Measurements from ENCODE around the gene CTBP2. TPM values are rescaled to one million over a fixed set of nuclear protein-coding genes. Genes with fewer than 3 reads are reported as not detected.

CTBP2 gene
- total RNA-seq, 1 donor from 2014 or later: 57.3 TPM

- DNase-seq (ENCODE audit: low read depth): no peak
- TF ChIP-seq CTCF (conservative IDR thresholded peaks at IDR 0.05; ENCODE audit: low read depth, low read length): no peak
- H3K4me3 ChIP-seq (ENCODE audit: low read depth, low read length): no peak overlapping the region
Measured at GRCh38 chr10:125095776-125096175, 64.6 kb downstream of the CTBP2 start.

GRCh38 chr10:125095228-125095627, 65.1 kb downstream of the CTBP2 start:
- DNase-seq (ENCODE audit: low read depth): no peak
- no peak for TF ChIP-seq CTCF (conservative IDR thresholded peaks at IDR 0.05; ENCODE audit: low read depth, low read length)
- H3K4me3 ChIP-seq (ENCODE audit: low read depth, low read length): no peak overlapping the region

- no peak for TF ChIP-seq CTCF (conservative IDR thresholded peaks at IDR 0.05; ENCODE audit: low read depth, low read length)
- H3K4me3 ChIP-seq (ENCODE audit: low read depth, low read length): no peak overlapping the region
- DNase-seq (ENCODE audit: low read depth): no peak
Measured at GRCh38 chr10:125094806-125095205, 65.6 kb downstream of the CTBP2 start.

- no peak for TF ChIP-seq CTCF (conservative IDR thresholded peaks at IDR 0.05; ENCODE audit: low read depth, low read length)
- H3K4me3 ChIP-seq (ENCODE audit: low read depth, low read length): no peak overlapping the region
Measured at GRCh38 chr10:125093974-125094705, 66.2 kb downstream of the CTBP2 start.

GRCh38 chr10:125093199-125093973, 67.0 kb downstream of the CTBP2 start:
- H3K4me3 ChIP-seq (ENCODE audit: low read depth, low read length): no peak overlapping the region
- DNase-seq (ENCODE audit: low read depth): no peak
- no peak for TF ChIP-seq CTCF (conservative IDR thresholded peaks at IDR 0.05; ENCODE audit: low read depth, low read length)

More at GRCh38 chr10:125093974-125094705, 66.2 kb downstream of the CTBP2 start:
- no peak for DNase-seq (ENCODE audit: low read depth)

- no peak overlapping the region for H3K4me3 ChIP-seq (ENCODE audit: low read depth, low read length)
- no peak for TF ChIP-seq CTCF (conservative IDR thresholded peaks at IDR 0.05; ENCODE audit: low read depth, low read length)
- DNase-seq (ENCODE audit: low read depth): no peak
Measured at GRCh38 chr10:125092564-125093031, 67.8 kb downstream of the CTBP2 start.
